GM18505 (cell line): ENCODE measurements around the gene ASTN2.

Source experiments
- ATAC-seq: cut with Tn5 transposase; IDR thresholded peaks from one replicate; pipeline ENCODE4 v1.9.1; 2021; ENCODE audit not compliant: unreplicated experiment
- POLR2A ChIP-seq: IDR thresholded peaks from 4 replicates; pipeline ENCODE4 v1.6.1; 2011; ENCODE audit warnings: borderline replicate concordance; ENCODE audit not compliant: insufficient read depth, insufficient read length; ENCODE audit errors: extremely low read depth

Gene ASTN2

DNA sequence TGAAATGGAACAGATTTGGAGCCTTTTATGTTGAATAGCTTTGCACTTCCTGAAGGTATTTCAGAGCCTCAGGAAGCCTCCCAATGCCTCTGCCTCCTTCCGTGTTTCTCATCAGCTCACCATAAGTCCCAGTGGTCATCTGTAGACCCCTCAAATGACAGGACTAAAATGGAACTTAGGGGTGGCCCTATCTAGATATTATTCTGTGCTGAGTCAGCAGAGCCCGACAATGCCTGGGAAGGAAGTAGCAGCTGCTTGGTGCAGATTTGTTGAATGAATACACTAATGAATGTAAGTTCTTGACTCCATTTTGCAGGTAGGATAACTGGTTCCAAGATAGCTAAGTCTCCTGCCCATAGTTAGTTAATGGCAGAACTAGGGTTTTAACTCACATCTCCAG, 97.7 kb downstream of the ASTN2 start:
- no peak for TF ChIP-seq POLR2A
- no peak for ATAC-seq

DNA sequence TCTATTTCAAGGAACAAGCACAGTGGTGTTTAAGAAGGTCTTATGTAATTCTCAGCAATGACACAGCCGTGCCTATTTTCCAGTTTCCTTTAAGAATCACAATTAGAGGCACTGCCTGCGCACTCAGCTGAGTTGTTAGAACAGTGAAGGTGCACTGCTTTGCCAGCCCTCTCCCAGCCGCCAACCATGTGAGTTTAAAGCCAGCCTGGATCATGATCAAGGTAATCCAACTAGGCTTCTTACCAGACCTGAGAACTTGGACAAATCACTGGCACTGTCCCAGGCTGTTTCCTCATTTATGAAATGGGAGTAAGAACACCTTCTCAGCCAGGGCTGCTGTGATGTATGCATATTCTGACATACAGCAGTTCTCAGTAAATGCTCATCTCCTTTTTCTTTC, 99.6 kb downstream of the ASTN2 start:
- ATAC-seq: no peak
- no peak for TF ChIP-seq POLR2A

DNA sequence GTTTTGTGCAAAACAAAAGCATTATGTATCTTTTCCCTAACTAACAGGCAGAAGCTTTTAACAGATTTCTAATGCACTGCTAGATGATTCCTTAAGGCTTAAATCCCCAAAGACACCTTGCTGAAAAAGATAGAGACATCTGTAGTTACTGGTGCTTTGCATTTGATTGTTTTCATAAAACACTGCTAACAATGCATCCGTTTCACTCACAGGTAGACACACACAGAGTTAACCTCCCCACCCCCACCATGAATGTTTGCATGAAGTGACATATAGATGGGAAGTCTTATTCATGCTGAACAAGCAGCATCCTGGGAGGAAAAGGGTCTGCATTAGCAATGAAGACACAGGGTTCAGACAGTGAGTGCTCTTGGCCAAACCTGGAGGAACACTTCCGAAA, 100.9 kb downstream of the ASTN2 start:
- no peak for TF ChIP-seq POLR2A
- ATAC-seq: no peak

DNA sequence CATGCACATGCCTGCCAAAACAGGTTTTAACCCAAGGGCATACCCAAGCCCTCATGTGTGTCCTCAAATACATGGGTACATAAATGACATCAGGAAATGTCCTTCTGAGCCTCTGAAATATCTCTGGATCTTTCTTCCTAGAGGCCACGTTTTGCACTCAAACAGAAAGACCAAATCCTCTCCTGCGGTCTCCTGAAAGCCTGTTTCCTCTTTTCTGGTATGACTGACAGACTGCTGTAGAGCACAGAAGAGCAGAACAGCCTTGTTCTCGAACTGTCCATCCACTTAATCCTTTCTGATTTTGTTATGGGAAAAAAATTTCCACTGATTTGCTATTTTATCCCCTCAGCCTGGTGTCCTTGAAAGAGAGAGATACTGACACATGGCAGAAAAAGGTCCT, 107.2 kb downstream of the ASTN2 start:
- ATAC-seq: no peak
- TF ChIP-seq POLR2A: no peak

DNA sequence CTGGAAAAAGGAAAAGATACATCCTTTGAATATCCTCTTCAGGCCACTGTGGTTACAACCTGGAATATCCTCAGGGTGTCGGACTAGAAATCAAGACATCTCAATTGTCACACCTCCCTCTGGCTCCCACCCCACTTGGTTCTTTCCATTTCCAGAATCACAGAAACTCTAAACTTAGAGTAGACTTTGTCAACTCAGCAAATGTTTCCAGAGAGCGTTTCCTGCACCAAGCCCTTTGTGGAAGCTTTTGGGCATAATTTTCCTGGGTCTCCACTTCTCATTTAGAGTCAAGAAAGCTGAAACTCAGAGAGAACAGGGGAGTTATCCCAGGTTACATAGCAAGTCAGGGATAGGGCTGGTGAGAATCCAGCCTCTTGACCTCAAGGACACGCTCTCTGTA, 108.8 kb downstream of the ASTN2 start:
- TF ChIP-seq POLR2A: no peak
- no peak for ATAC-seq

DNA sequence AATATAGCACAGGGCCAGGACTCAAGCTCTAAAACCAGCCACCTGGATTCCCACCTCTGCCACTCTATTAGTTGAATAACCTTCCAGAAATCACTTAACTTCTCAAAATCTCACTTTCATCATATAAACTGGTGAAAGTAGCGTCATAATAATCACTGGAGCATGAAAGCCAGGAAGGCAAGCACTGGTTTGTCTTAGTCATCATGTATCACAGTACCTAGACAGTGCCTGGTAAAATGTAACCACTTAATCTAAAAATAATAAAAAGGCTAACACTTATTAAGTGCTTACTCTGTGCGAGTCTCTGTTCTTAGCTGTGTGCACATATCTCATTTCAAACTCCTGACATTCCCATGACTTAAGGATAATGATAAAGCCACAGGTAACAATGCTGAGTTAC, 109.4 kb downstream of the ASTN2 start:
- no peak for TF ChIP-seq POLR2A
- no peak for ATAC-seq

DNA sequence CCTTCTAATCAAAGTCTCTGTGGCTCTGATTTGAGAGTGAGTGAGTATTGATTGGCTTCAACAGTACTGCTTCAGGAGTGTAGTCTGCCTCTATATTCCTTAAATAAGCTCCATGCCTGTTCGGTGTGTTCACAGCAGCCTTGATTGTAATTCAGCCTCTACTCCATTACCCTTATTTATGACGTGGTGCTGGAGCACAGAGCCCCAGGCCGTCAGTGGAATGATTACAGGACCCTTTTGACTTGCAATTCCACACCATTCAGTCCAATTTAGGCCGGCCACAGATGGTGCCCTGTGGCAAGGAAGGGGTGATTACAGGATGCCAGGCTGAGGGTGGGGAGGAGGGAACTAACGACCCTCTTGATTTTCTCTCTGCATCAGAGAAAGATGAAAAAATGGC, 110.3 kb downstream of the ASTN2 start:
- no peak for TF ChIP-seq POLR2A
- ATAC-seq: no peak

DNA sequence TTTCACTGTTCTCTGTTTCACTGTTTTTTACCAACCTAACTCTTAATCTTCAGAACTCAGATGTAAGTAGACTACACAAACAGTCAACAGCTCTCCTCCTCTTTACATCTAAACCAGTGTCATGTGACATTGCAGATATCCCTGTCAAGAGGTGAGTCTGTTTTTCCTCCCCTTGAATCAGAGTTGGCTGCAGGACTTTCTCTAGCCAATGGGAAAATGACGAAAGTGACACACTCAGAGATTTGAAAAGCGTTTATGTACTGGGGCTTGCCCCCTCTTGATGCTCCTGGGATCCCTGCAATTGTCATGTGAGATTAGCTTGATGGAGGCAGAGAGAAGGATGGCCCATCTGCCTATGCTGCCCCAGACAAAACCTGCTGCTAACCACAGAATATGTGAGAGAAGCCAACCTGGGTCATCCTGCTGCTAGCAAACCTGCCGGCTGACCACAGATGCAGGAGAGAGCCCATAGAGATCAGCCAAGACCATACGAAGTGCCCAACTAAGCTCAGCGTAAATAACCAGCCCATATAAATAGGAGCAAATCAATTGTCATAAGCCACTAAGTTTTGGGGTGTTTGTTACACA, 111.1 kb downstream of the ASTN2 start:
- TF ChIP-seq POLR2A: no peak
- no peak for ATAC-seq

DNA sequence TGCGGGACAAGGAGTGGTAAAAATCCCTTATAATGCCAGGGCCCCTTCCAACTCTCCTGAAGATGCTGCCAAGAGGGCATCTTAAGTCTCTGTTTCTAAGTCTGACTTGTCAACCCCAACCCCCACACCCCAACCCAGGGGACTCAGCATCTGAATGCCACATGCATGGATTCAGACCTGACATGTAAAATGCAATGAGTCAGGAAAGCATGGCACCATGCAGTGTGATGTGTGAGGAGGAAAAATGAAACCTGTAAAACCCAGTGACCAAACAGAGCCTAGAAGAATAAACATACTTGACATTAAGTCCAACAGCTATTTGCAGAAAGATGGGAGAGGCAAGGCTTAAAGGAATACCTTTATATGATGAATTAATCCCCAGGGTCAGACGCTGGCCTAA, 112.4 kb downstream of the ASTN2 start:
- no peak for ATAC-seq
- TF ChIP-seq POLR2A: no peak

DNA sequence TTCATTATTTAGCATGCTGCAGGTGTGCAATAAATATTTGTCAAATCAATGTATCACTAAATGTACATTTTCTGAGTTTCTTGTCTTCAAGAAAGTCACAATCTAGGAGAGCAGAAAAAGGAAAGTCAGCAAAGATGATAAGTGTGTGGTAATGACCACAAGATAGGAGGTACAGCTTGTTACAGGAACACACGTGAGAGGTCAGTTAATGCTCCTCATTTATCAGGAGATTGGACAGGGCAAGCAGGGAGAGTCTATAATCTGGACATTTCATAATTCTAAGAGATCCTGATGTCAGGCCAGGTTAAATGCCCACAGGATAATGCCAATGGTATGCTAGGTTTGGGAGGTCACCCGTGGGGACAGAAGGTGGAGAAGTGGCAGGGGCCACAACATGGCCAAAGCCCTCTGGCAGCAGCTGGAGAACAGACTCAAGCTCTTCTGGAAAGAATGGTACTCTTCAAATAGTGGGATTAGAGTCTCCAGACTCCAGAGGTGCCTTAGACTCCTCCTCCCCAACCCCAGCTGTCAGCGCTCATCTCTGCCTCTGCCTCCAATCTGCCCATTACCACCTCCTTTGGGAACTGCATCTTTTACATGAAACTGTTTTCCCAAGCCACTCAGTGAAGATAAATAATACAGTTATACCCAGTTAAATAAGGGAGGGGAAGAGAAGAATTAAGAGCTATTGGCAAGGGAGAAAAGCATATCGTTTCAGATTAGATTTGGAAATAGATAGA, 114.3 kb downstream of the ASTN2 start:
- TF ChIP-seq POLR2A: no peak
- no peak for ATAC-seq

DNA sequence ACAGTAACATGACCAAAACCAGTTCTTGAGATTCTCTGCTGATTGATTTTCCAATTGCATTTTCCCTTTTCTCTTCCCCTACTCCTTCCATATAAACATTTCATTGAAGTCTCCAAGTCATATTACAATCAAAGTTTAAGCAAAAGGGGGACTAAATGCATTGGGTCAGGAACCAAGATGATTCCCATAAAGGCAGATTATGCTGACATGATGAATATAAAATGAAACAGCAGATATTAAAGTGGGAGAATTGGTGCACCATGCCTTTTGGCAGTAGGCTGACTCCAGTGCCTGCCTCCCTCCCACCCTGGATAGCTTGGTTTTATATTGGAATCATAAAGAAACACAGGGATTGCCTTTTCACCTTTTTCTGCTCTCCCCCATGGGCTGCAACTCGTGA, 118.4 kb downstream of the ASTN2 start:
- ATAC-seq: no peak
- no peak for TF ChIP-seq POLR2A

DNA sequence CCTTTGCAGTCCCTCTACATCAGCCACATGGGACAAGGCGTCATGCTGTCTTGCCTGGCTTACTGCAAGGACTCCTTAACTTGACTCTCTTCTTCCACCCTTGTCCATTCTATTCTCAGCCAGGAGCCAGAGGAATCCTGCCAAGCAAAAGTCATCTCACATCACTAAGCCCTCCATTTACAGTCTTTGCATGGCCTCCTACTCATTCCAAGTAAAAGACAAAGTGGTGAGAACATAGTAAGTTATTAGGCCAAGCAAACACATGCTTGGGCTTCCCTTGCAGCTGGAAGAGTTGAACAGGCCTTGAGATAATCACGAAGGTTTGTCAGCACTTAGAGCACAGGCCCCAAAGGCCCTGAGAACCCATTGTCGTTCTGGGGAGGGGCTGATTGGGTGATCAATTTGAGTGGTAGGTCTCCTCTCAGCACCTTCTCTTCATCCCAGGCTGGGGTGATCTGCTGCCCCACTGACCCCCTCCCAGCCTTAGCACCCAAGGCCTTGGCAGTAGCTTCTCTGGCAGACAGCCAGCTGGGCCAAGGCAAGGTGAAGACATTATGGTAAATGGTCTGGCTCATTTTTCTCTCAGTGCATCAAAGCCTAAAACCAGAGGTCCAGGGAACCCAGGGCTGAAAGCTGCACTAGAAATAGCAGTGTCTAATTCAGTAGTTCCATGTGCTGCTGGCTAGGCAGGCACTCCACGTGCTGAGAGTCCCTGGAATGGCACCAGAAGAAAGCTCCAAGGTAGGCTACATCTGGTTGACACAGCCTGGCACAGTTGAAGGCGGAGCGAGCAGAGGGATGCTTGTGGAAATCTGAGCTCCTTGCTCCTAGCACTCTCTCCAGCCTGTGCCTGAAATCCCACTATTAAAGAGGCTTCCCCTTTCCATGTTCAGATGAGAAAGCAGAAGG, 121.4 kb downstream of the ASTN2 start:
- ATAC-seq: no peak
- TF ChIP-seq POLR2A: no peak

DNA sequence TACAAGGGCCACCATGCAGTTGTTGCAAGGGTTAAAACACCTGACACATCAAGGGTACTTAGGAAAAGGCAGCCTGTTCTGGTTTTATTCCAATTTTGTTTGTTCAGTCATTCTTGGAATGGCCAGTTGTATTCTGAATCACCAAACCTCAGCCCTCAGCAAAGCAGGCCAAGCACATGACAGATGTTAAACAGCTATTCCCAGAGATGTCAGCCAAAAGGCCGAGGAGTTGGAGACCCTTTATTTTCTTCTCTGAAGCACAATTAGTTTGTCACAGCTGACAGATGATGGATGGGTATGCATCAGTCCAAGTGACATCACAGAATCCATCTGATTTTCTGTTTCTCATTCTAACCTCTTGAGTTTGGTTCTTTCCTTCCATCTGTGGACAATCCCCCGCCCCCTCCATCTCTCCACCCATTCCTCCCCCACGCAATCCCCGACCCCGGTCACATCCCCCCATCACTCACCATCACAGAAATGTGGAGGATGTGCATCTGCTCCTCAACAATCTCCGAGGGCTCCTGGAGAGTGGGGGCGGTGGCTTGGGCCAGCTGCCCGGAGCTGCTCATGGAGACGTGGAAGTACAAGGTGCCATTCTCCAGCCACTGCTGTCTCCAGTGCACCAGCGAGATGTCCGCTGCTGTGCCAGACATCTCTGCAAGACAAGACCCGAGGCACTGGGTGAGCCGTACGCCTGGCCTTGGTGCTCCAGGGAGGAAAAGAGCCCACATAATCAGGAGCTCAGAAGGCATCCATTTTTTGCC, 123.8 kb downstream of the ASTN2 start:
- TF ChIP-seq POLR2A: no peak
- no peak for ATAC-seq
